T-helper 2 cell treated with Interferon-gamma antibody and Interleukin-4, amounts not matched to agents 100 ng/mL and 5 ng/mL, for 36 hours (primary cell): ENCODE results near the gene GPC6. TPM values are rescaled to one million over a fixed set of nuclear protein-coding genes. Genes with fewer than 3 reads are reported as not detected.

Source experiments
- intact Hi-C: fragments of 100-400 bp; cut with micrococcal nuclease; formaldehyde crosslinking; loops from one replicate; pipeline ENCODE4 v1.15.1; 2023
- total RNA-seq: library from RNA; stranded (reverse); gene quantifications from 2 replicates; pipeline ENCODE4 v1.2.3, GENCODE V29; 2022

The GPC6 gene
- total RNA-seq, 1 donor from 2014 or later, result not detected

GRCh38 chr13:94080527-94080926 is 853.9 kb downstream of the GPC6 start:
- intact Hi-C loops, result no loop called here

GRCh38 chr13:94087100-94087499 is 860.5 kb downstream of the GPC6 start:
- intact Hi-C loops, result no loop called here

- intact Hi-C loops, result no loop called here
Measured at GRCh38 chr13:94088742-94089141, 862.1 kb downstream of the GPC6 start.

DNA sequence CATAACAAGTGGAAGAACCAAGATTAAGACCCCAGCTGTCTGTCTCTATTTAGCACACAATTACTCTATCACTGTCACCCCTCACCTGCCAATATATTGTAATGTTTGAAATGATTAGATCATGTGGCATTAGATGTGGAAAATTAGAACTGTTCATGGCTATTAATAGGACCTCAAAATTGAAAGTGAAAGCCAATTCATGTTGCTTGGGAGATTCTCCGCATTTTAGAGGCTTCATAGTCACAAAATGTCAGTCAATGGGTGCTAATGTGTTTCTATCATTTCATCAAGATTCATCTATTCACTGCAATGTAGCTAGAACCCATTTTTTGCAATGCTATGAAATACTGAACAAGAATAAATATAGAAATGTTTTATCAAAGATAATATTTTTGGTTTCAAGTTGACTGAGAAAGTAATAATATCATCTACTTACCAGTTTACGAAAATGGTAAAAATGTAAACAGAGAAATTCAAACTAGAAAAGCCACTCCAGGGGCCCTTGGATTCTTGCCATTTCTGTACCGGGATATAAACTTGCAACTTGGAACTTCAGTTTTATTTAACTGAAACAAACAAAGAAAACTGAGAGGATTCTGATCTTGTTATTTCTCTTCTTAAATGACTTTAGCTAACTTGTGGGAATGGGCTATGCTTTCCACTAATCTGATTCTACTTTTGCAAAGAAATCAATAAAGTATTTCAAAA is 864.3 kb downstream of the GPC6 start:
- intact Hi-C loops, result no loop called here

DNA sequence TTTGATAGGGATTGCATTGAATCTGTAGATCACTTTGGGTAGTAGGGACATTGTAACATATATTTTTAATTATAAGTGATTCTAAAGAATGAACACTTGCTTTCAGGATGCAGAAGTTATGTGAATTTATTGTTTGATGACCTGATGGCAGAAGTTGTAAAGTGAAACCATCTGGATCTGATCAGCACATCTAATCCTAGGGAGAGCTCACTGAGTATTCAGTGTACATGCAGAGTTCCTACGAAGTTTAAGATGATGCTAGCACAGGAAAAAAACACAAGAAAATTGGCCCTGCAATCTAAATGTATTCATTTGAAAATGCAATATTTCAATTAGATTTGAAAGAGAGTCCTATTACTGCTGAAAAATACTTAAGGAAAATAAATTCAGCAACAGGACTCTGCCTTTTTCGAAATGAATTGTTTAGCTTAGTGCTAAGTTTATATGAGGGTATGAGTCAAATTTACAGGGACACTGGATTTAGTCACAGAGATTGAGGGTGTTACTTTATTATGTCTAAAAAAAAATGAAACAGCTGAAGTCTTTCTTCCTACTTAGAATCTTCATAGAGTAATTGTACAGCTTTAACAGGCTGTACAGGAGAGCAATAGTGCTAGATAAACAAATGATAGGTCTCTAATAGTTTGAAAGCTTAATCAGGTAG is 867.2 kb downstream of the GPC6 start:
- intact Hi-C loops, result no loop called here

- intact Hi-C loops, result no loop called here
Measured at GRCh38 chr13:94109715-94110374, 883.2 kb downstream of the GPC6 start.

GRCh38 chr13:94112227-94112626 is 885.6 kb downstream of the GPC6 start:
- intact Hi-C loops, result no loop called here

GRCh38 chr13:94112731-94113130 is 886.1 kb downstream of the GPC6 start:
- intact Hi-C loops, result no loop called here

- intact Hi-C loops, result no loop called here
Measured at GRCh38 chr13:94113245-94113644, 886.6 kb downstream of the GPC6 start.

DNA sequence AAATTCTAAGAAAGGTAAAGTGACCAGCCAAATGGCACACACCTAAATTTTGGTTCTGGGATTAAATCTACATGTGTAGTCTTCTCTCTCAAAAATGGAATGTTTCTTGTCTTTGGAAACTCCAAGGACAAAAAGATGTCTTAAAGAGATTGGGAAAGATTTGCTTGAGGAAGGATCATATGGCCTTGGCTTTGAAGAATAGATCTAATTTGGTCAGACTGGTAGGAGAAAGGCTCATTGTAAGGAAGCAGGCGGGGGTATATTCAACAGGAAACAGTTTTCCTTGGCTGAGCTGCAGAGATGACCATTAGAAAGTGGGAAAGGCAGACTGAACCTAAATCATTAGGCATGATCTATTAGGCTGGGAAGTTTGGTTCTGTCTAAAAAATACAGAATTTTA is 887.6 kb downstream of the GPC6 start:
- intact Hi-C loops, result no loop called here

DNA sequence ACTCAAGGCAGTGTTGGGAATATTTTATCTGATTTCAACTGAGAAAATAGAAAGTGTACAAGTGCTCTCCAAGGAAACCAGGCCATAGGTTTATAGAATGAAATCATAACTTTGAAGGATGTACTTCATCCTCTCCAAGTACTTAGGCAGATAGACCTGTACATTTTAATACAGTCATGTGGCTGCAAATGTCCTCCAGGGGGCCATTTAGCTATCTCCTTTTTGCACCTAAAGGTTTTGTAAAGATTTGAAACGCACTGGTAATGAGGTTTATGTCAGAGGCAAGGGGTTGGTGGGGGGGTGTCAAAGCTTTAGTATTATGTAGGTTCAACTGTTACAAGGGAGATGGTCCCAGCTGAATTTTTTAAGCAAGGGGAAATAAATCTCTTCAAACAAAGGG is 888.4 kb downstream of the GPC6 start:
- intact Hi-C loops, result no loop called here

DNA sequence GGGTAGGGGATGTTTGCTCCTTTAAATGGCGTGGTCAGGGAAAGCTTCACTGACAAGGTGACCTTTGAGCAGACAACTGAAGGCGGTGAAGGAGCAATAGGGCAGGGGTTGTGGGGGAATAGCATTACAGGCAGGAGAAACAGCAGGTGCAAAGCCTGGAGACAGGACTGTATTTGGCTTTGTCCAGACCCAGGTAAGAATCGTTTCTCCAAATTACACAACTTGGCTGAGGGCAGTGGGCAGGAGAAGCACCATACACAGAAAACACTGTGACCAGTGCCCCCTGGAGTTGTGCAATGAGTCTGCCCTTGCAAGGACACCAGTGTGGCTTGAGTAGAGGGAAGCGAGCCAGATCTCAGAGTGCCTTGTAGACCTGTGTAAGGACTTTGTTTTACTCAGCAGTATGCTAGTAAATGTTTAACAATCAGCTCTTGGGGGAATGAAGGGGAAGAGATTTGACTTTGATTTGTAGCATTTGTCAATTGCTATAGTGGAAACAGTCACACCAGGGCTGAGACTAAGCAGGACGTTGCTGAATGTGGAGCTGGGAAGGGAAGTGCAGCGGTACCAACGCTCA is 892.8 kb downstream of the GPC6 start:
- intact Hi-C loops, result no loop called here

- intact Hi-C loops, result no loop called here
Measured at GRCh38 chr13:94120878-94121277, 894.3 kb downstream of the GPC6 start.

GRCh38 chr13:94121686-94122085 is 895.1 kb downstream of the GPC6 start:
- intact Hi-C loops, result no loop called here

DNA sequence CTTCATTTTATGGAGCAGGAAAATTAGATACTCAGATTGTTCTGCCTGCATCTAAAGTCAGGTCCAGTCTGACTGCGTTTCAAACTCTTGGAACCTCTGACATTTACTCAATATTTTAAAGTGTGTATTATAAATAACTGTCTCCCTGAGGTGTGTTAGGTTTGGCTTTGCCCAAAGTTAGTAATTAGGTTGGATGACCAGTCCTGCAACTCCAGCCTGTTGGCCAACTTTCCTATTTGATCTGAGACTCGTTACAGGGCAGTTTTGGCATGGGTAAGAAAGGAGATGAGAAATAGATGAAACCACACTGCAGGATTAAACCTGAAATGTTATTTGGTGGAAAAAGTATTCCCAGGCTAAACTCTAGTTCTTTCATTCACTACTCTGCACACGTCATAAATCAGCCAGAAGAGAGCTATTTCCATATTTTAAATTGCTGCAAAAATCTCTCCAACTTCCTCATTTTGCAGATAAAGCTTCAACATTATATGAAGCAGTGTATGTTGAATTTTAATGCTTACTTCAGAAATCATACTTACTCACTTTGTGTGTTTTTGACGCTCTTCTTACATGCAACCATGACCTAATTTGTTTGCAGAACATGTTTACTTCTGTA is 895.8 kb downstream of the GPC6 start:
- intact Hi-C loops, result no loop called here

DNA sequence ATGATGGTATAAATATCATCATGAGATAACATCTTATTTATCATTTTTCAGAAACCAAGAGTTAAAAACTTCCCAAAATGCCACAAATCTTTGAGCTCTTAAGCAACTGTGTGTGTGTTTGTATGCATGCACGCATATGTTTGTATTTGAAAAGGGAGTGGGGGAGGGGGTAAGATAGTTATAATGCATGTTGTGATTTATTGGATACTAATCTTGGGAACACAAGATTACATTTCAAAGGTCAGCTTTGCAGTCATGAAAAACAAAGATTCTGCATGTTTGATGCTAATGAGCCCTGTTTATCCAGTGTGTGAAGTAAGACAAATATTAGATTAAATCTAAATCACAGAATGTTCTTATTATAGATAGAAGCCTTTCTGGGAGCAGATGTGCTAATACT is 897.0 kb downstream of the GPC6 start:
- intact Hi-C loops, result no loop called here

- intact Hi-C loops, result no loop called here
Measured at GRCh38 chr13:94128430-94128829, 901.8 kb downstream of the GPC6 start.

GRCh38 chr13:94129490-94129894 is 902.9 kb downstream of the GPC6 start:
- intact Hi-C loops, result no loop called here

DNA sequence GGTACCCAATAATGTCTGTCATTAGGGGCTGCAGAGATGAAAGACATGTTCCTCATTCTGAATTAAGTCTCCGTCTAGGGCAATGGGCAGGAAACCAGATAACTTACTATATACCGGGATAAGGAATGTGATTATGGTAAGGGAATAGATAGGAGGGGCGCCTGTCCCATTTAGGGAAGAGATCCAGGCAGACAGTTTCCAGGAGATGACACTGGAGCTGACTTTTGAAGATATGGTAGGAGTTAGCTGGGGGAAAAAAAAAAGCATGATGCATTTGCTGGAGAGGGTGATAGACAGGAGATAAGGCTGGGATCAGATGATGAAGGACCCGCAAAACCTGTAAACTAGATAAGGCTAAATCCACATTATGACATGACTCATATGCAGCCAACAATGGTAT is 912.2 kb downstream of the GPC6 start:
- intact Hi-C loops, result no loop called here

- intact Hi-C loops, result no loop called here
Measured at GRCh38 chr13:94139393-94139995, 912.9 kb downstream of the GPC6 start.

- intact Hi-C loops, result no loop called here
Measured at GRCh38 chr13:94140027-94140426, 913.4 kb downstream of the GPC6 start.
